HS-5 (cell line): ENCODE measurements around the gene AKAP1.
A peak's percentile ranks its signal among the peaks of the same experiment; 100 is the strongest.

ENCODE experiments used
- DNase-seq: peaks from one replicate; pipeline ENCODE4 v3.0.0-alpha.2; 2012; ENCODE audit warnings: low read depth

AKAP1 gene

DNA sequence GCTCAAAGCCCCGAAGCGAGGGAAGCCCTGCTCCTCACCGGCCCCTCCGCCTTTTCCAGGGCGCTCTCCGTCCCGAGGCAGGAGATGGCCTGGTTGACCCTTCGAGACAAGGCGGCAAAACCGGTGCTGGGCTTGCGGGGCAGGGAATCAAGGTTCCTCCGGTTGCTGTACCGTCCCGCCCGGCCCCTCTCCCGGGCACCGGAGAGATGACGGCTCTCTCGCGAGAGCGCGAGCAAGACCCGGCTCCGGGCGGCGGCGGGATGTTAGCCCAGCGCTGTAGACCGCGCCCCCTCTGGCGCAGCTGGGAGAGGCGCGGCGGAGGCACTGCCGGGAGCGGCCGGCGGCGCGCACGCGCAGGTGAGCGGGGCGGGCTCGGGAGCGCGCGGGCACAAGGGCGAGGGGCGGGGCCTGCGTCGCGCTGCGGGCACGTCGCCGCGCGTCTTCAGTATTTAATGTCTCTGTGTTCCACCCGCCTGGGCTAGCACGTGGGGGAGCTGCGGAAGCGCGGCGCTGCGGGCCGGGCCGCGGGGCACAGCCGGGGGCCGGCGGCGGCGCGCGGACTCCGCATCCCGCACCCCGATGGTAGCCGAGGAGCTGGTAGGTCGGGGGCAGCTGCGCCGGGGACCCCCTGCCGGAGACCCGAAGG is at the start of gene AKAP1:
Gene AKAP1 (plus strand): TSS at position 445 of the 646 bp plus-strand sequence. CDS start 20,219 bp downstream, outside the sequence.
- peak; percentile 65 for DNase-seq

DNA sequence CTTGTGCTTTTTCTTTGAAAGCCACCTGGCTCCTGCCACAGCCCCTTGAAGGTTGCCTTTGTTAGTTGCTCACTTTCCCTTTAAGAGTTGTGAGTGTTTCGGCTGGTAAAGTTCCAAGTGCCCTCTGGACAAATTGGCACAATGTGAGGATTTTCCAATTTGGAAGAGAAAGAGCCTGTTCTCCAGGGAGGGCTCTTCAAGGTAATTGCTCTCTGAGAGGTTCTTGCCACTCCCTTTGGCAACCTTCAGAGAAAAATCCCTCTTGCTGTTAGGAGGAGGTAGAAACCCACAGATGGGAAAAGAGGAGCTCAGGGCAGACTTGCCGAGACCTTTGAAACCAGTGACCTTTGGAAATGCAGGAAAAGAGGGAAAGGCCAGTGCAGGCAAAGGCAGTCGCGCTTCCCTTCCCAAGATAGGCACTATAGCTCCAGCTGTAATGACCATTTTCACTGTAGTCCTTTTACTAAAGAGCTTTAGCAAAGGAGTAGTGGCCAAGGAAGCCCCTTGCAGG is 49.0 kb upstream of the AKAP1 start:
- no peak for DNase-seq

DNA sequence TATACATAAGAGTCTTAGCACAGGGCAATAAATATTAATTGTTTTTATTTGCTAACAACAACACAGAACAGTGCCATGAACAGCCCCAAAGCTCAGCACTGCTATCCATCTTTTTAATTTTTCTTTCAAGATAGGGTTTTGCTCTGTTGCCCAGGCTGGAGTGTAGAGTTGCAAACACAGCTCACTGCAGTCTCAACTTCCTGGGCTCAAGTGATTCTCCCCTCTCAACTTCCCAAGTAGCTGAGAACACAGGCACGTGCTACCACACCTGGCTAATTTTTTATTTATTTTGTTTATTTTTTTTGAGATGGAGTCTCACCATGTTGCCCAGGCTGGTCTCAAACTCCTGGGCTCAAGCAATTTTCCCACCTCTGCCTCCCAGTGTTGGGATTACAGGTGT is 47.6 kb upstream of the AKAP1 start:
- DNase-seq: no peak

DNA sequence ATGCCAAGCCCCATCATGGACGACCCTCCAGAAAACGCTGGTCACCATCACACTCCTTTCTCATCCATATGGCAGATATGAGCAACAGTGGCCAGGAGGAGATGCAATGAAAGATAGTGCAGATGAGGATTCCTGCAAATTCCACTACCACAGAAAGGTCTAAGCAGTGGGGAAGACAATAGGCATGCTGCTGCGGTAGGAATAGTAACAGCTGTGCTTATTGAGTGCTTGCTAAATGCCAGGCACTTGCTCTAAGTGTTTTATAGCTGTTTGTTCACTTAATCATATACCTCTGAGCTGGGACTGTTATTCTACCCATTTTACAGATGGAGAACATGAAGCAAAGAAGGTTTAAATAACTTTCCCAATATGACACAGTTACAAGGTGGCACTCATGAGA is 46.6 kb upstream of the AKAP1 start:
- no peak for DNase-seq

GRCh38 chr17:57040571-57040970 is 44.5 kb upstream of the AKAP1 start:
- no peak for DNase-seq

- no peak for DNase-seq
These were observed 41.8 kb upstream of the AKAP1 start for GRCh38 chr17:57043276-57043675.

GRCh38 chr17:57044976-57045867 is 39.8 kb upstream of the AKAP1 start:
- DNase-seq: no peak

GRCh38 chr17:57045868-57046704 is 39.0 kb upstream of the AKAP1 start:
- no peak for DNase-seq

- DNase-seq: no peak
These were observed 38.3 kb upstream of the AKAP1 start for GRCh38 chr17:57046749-57047148.

DNA sequence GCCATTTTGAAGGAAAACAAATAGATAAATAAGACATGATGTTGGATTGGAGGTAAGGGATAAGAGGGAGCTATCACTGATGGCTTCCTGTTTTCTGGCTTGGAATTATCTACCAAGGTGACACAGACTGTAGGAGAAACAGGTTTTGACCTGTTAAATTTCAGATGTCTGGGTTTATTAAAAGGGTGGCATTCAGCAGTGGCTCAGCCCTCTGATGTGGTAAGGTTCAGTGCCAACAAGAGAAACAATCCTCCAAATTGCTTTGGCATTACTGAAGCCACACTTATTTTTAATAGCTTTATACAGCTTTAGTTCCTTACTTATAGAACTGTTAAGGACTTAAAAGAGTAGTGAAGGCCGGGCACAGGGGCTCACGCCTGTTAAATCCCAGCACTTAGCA is 37.0 kb upstream of the AKAP1 start:
- no peak for DNase-seq

GRCh38 chr17:57050306-57050705 is 34.7 kb upstream of the AKAP1 start:
- no peak for DNase-seq

GRCh38 chr17:57051886-57052361 is 33.1 kb upstream of the AKAP1 start:
- DNase-seq: no peak

GRCh38 chr17:57062865-57063264 is 22.2 kb upstream of the AKAP1 start:
- DNase-seq: no peak

GRCh38 chr17:57067162-57067561 is 17.9 kb upstream of the AKAP1 start:
- no peak for DNase-seq

DNA sequence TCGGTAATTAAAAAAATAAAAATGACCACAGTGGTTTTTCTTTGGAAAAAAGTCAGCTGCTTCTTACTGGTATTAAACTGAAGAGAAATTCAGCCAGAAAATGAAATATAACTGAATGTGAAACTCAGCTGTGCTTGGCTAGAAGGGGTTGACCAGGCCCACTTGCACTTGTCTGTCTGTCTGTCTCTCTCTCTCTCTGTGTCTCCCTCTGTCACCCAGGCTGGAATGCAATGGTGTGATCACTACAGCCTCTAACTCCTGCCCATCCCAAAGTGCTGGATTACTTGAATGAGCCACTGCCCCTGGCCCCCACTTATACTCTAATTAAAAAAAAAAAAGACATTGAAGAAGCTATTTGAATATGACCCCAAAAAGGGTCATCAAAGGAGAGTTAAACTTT is 17.3 kb upstream of the AKAP1 start:
- DNase-seq: no peak

DNA sequence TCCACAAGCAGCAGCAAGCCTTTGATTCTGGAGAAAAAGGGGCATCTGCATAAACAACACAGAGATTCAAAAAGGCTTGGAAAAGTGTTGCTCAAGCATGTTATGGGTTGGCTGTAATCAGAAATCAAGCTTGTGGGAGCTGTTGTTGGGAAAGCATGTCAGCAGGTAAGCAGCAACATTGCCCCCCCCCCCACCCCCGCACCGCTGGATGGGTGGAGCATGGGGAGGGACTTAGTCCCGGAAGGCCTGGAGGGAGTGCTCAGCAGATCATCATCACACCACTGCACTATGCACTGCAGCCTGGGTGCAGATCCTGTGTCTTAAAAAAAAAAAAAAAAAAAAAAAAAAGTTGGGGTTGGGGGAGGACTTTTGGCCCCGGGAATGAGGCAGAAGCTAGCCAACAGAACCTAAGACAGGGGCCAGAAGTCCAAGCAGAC is 16.8 kb upstream of the AKAP1 start:
- DNase-seq: no peak

GRCh38 chr17:57068707-57069106 is 16.3 kb upstream of the AKAP1 start:
- no peak for DNase-seq

GRCh38 chr17:57071991-57072944 is 12.8 kb upstream of the AKAP1 start:
- no peak for DNase-seq

- no peak for DNase-seq
These were observed 11.4 kb upstream of the AKAP1 start for GRCh38 chr17:57073626-57074025.

DNA sequence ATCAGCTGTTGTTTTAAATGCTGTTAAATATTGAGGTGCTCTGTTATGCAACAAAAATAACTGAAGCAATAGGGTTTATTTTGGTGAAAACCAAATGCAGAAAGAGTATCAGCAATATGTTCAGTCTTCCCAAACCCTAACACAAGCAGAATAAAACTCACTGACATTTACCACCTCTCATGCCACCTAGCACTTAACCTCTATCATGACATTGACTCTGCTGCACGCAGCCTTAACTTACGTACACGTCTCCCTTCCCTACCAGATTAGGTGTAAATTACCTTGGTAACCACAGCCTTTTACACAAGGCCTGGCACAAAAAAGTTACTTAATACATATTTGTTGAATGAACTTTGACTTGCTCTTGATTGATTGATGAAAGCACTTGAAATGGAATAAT is 9.9 kb upstream of the AKAP1 start:
- DNase-seq: no peak

- DNase-seq: no peak
These were observed 9.3 kb upstream of the AKAP1 start for GRCh38 chr17:57075785-57076184.
